GM21825 (cell line): ENCODE measurements around the gene DGKG.

Source experiments
- ATAC-seq: cut with Tn5 transposase; IDR thresholded peaks from one replicate; pipeline ENCODE4 v1.9.1; 2021; ENCODE audit warnings: mild to moderate bottlenecking, moderate library complexity; ENCODE audit not compliant: unreplicated experiment

Gene DGKG

GRCh38 chr3:186118692-186119091, 243.3 kb downstream of the DGKG start:
- ATAC-seq, result no peak

DNA sequence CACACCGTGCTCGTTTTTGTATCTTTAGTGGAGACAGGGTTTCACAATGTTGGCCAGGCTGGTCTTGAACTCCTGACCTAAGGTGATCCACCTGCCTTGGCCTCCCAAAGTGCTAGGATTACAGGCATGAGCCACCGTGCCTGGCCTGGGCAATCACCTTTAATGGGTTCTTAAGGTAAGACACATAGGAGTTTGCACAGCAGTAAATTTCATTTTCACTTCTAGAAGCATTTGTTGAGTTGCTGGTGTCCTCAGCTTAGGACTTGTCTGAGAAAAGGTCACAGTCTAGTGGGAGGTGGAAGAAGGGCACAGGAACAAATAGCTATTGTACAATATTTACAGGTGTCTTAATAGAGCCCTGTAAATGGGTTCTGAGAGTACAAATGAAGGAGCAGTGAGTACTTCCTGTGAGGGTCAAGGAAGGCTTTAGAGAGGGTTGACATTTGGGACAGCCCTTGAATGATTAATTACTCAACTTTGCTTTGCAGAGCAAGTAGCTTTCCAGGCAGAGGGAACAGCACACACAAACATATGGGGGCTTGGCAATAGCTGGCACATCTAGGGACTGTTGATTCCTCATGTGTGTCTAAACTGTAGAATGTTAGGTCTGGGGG, 244.4 kb downstream of the DGKG start:
- ATAC-seq, result no peak

- no peak for ATAC-seq
Measured at GRCh38 chr3:186115239-186115996, 246.6 kb downstream of the DGKG start.

GRCh38 chr3:186110975-186111974, 250.8 kb downstream of the DGKG start:
- ATAC-seq, result no peak

DNA sequence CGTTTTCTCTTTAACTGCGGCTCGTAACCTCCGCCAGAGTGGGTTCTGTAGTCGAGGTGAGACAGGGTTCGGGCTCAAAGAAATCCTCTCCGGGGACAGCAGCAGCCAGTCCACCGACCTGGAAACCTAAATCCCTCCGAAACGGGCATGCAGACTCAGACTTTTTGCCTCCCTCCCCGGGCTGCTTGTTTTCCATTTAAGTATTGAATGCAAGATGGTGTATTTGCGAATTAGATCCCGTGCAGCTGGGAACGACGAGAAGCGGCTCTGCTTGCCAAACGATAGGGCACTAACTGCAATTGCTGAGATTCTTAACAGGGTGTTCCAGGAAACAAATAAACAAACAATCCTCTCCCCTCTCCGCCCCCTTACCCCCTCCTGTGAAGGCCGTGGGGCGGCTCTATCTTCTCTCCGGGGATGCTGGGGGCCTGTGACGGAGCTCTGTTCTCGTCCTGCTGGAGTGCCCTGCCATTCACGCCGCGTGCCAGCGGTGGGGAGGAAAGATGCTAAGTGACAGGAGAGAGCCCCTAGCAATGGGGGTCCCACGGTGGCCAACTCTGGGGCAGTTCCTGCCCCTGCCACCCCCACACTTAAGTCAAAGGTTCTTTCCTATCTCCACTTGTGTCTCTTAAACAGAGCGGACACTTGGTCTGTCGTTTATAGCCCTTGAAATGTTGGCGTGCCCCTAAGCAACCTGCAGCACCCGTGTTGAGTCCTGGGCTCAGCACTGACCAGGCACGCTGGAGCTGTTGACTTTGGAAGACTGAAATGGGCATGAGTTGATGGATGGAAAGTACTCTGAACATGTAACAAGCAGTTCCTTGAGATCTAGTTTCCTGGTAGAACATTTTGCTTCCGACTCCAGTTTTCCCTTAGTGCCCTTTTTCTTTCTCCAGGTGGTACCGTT, 251.9 kb downstream of the DGKG start:
- ATAC-seq, result no peak

- peak; percentile 94 for ATAC-seq
Measured at GRCh38 chr3:186108941-186109865, 252.8 kb downstream of the DGKG start, which contains the start of gene ETV5. Gene ETV5 (minus strand): TSS chr3:186109089. CDS start chr3:186105868, 3,221 bp downstream.

GRCh38 chr3:186108106-186108940, 253.7 kb downstream of the DGKG start:
- no peak for ATAC-seq

- peak; percentile 19 for ATAC-seq
Measured at GRCh38 chr3:186107215-186108105, 254.6 kb downstream of the DGKG start.

DNA sequence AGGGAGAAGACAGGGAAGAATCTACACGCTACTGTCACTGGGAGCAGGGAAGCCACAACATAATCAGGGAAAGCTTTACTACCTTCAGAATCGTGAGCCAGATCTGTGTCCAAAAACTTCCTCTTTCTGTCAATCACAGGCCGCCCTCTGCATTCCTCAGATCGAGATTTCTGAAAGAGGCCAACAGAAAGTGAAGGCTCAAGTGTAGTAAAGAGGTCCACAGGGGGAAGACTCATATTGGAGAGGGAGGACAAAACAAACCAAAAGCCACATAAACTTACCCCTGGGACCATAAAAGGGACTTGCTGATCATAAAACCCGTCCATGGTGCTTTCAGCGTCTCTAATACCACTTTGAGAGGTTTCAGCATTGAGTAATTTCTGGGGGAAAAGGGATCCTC, 256.5 kb downstream of the DGKG start:
- no peak for ATAC-seq

- no peak for ATAC-seq
Measured at GRCh38 chr3:186102687-186103086, 259.3 kb downstream of the DGKG start.

GRCh38 chr3:186100398-186100797, 261.6 kb downstream of the DGKG start:
- ATAC-seq, result no peak

GRCh38 chr3:186099178-186099577, 262.9 kb downstream of the DGKG start:
- no peak for ATAC-seq

DNA sequence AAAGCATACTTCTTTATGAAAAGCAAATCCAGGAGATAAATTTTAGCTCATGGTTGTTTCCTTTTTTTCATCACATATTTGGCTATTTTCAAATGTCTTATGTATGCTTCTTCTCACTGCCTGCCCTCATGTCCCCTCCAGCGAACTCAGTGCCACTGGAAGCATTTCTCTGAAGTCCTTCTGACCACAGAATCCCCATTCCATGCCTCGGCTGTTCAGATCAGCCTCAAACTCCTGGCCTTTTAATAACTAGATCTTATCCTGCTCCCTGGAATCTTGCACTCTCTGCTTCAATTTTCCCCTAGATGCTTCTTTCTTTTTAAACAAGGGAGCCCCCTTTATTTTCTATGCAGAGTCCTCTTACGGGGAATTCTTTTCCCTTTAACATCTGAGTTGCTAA, 263.3 kb downstream of the DGKG start:
- ATAC-seq, result no peak

GRCh38 chr3:186097663-186098451, 264.2 kb downstream of the DGKG start:
- ATAC-seq, result no peak

DNA sequence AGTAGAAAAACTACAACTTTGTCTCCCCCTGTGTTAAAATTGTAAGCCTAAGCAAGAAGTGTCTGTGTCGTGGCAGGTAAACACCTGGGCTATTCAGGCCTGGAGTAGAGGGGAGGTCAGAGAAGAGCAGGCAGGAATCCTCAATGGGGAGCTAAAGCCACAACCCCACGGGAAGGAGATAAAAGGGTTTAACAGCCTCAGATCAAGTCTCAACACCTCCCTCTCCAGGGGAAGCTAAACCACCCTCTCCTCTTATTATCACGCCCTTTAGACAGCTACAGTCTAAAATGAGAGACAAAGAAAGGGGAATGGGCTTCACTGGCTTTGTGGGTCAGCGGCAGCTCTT, 264.7 kb downstream of the DGKG start:
- ATAC-seq, result no peak
